ENCODE measurements around the gene FEN1. TPM values are rescaled to one million over a fixed set of nuclear protein-coding genes. Genes with fewer than 3 reads are reported as not detected.
A peak's percentile ranks its signal among the peaks of the same experiment; 100 is the strongest.

FEN1 gene
- total and polyA plus RNA-seq, 2 of the 13 experiments (the other 11 are each of a cell fraction or from before 2014, with no cell fraction given): 12.4 to 102 TPM

- TF ChIP-seq SMC3 (IDR thresholded peaks at IDR 0.05; ENCODE audit: low read length): no peak
- TF ChIP-seq ZMYM2 (CRISPR knock-in tag; IDR thresholded peaks at IDR 0.05): no peak
- peak; percentile 74; the same call in 1 of the 2 replicates for TF ChIP-seq LCORL (IDR thresholded peaks at IDR 0.05)
- peak; percentile 99 for TF ChIP-seq LCORL (CRISPR knock-in tag; IDR thresholded peaks at IDR 0.05)
- peak; percentile 65; the same call in 1 of the 2 replicates for TF ChIP-seq ZMYM3 (CRISPR knock-in tag; IDR thresholded peaks at IDR 0.05)
- no peak for TF ChIP-seq ZIK1 (CRISPR knock-in tag; IDR thresholded peaks at IDR 0.05; ENCODE audit: borderline replicate concordance, low read depth)
- no peak for TF ChIP-seq DNMT1 (CRISPR knock-in tag; IDR thresholded peaks at IDR 0.05)
- no peak for TF ChIP-seq ARID2 (CRISPR knock-in tag; IDR thresholded peaks at IDR 0.05; ENCODE audit: borderline replicate concordance)
- TF ChIP-seq ZNF713 (CRISPR knock-in tag; IDR thresholded peaks at IDR 0.05): no peak
- peak; percentile 99 for TF ChIP-seq PATZ1 (CRISPR knock-in tag; IDR thresholded peaks at IDR 0.05)
- TF ChIP-seq SMAD3 (CRISPR knock-in tag; IDR thresholded peaks at IDR 0.05): peak; percentile 43; the same call in 1 of the 2 replicates
- no peak for TF ChIP-seq ZNF230 (CRISPR knock-in tag; IDR thresholded peaks at IDR 0.05)
- peak; percentile 66 for TF ChIP-seq ZNF124 (CRISPR knock-in tag; IDR thresholded peaks at IDR 0.05)
- TF ChIP-seq ZNF891 (CRISPR knock-in tag; IDR thresholded peaks at IDR 0.05): no peak
- no peak for TF ChIP-seq ZC3H4 (CRISPR knock-in tag; IDR thresholded peaks at IDR 0.05; ENCODE audit: borderline replicate concordance)
- no peak for TF ChIP-seq GATA4 (IDR thresholded peaks at IDR 0.05; ENCODE audit: borderline replicate concordance, low read depth)
- peak; percentile 29; the same call in 1 of the 2 replicates for TF ChIP-seq DRAP1 (CRISPR knock-in tag; IDR thresholded peaks at IDR 0.05)
- no peak for TF ChIP-seq ZSCAN5A (CRISPR knock-in tag; IDR thresholded peaks at IDR 0.05; ENCODE audit: borderline replicate concordance)
- no peak for TF ChIP-seq ZSCAN20 (CRISPR knock-in tag; IDR thresholded peaks at IDR 0.05; ENCODE audit: borderline replicate concordance)
- no peak for TF ChIP-seq ZNF3 (CRISPR knock-in tag; IDR thresholded peaks at IDR 0.05)
- TF ChIP-seq ZBTB8A (CRISPR knock-in tag; IDR thresholded peaks at IDR 0.05; ENCODE audit: borderline replicate concordance, low read depth): no peak
- TF ChIP-seq ZFY (CRISPR knock-in tag; IDR thresholded peaks at IDR 0.05): peak; percentile 85
- no peak for TF ChIP-seq ZBTB1 (CRISPR knock-in tag; IDR thresholded peaks at IDR 0.05; ENCODE audit: borderline replicate concordance)
- TF ChIP-seq GZF1 (CRISPR knock-in tag; IDR thresholded peaks at IDR 0.05): no peak
- no peak for TF ChIP-seq SALL2 (CRISPR knock-in tag; IDR thresholded peaks at IDR 0.05)
These were observed 23.4 kb upstream of the FEN1 start (continued) for GRCh38 chr11:61769169-61769920.
